ENCODE results near the gene SCARF2. TPM values are rescaled to one million over a fixed set of nuclear protein-coding genes. Genes with fewer than 3 reads are reported as not detected.

Gene SCARF2
- total RNA-seq, 1 donor, result 15.5 TPM

- no peak for TF ChIP-seq CTCF (IDR thresholded peaks at IDR 0.05; ENCODE audit: insufficient read depth, low read depth, low read length)
- peak overlapping the region; percentile 86 for H3K4me3 ChIP-seq (ENCODE audit: low read depth, low read length)
- DNase-seq (ENCODE audit: low read depth), result peak; percentile 47
These were observed 635 bp downstream of the SCARF2 start for GRCh38 chr22:20436768-20437612.

GRCh38 chr22:20436307-20436767 is 1.3 kb downstream of the SCARF2 start:
- no peak for TF ChIP-seq CTCF (IDR thresholded peaks at IDR 0.05; ENCODE audit: insufficient read depth, low read depth, low read length)

GRCh38 chr22:20435436-20436306 is 2.0 kb downstream of the SCARF2 start:
- peak; percentile 16 for DNase-seq (ENCODE audit: low read depth)
- peak overlapping the region; percentile 86 for H3K4me3 ChIP-seq (ENCODE audit: low read depth, low read length)
- no peak for TF ChIP-seq CTCF (IDR thresholded peaks at IDR 0.05; ENCODE audit: insufficient read depth, low read depth, low read length)

More at GRCh38 chr22:20436307-20436767, 1.3 kb downstream of the SCARF2 start:
- peak; percentile 54 for DNase-seq (ENCODE audit: low read depth)
- H3K4me3 ChIP-seq (ENCODE audit: low read depth, low read length), result peak overlapping the region; percentile 86

- no peak overlapping the region for H3K4me3 ChIP-seq (ENCODE audit: low read depth, low read length)
- DNase-seq (ENCODE audit: low read depth), result no peak
- no peak for TF ChIP-seq CTCF (IDR thresholded peaks at IDR 0.05; ENCODE audit: insufficient read depth, low read depth, low read length)
These were observed 2.9 kb downstream of the SCARF2 start for GRCh38 chr22:20434773-20435172.

- no peak for DNase-seq (ENCODE audit: low read depth)
- TF ChIP-seq CTCF (IDR thresholded peaks at IDR 0.05; ENCODE audit: insufficient read depth, low read depth, low read length), result no peak
- H3K4me3 ChIP-seq (ENCODE audit: low read depth, low read length), result no peak overlapping the region
These were observed 3.3 kb downstream of the SCARF2 start for GRCh38 chr22:20434264-20434751.

GRCh38 chr22:20433686-20434241 is 3.9 kb downstream of the SCARF2 start:
- TF ChIP-seq CTCF (IDR thresholded peaks at IDR 0.05; ENCODE audit: insufficient read depth, low read depth, low read length), result no peak
- no peak overlapping the region for H3K4me3 ChIP-seq (ENCODE audit: low read depth, low read length)
- DNase-seq (ENCODE audit: low read depth), result no peak

Data from fibroblast of villous mesenchyme (primary cell).